Measurements from ENCODE around the gene POLR2M.

POLR2M gene

DNA sequence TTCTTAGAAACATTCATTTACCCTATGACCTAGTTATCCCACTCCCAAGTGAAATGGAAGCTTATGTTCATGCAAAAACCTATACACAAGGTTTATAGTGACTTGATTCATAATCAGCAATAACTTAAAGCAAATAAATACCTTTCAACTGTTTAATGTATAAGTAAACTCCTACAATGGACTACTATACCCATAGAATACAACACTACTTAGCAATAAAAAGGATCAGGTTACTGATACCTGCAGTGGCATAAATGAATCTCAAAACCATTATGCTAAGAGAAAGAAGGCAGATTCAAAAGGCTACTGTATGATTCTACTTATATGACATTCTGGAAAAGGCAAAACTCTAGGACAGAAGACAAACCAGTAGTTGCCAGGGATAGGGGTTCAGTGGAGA, 8.3 kb upstream of the POLR2M start:
- no peak for TF ChIP-seq CTCF (IDR thresholded peaks at IDR 0.05; ENCODE audit: insufficient read depth, low read depth, low read length, missing control alignments)
- H3K4me3 ChIP-seq (ENCODE audit: low read depth, low read length), result no peak overlapping the region
- no peak for DNase-seq (ENCODE audit: low read depth)

GRCh38 chr15:57698991-57699390, 7.5 kb upstream of the POLR2M start:
- no peak overlapping the region for H3K4me3 ChIP-seq (ENCODE audit: low read depth, low read length)
- DNase-seq (ENCODE audit: low read depth), result no peak
- TF ChIP-seq CTCF (IDR thresholded peaks at IDR 0.05; ENCODE audit: insufficient read depth, low read depth, low read length, missing control alignments), result no peak

GRCh38 chr15:57703387-57703786, 3.1 kb upstream of the POLR2M start:
- no peak overlapping the region for H3K4me3 ChIP-seq (ENCODE audit: low read depth, low read length)
- TF ChIP-seq CTCF (IDR thresholded peaks at IDR 0.05; ENCODE audit: insufficient read depth, low read depth, low read length, missing control alignments), result no peak
- DNase-seq (ENCODE audit: low read depth), result no peak

DNA sequence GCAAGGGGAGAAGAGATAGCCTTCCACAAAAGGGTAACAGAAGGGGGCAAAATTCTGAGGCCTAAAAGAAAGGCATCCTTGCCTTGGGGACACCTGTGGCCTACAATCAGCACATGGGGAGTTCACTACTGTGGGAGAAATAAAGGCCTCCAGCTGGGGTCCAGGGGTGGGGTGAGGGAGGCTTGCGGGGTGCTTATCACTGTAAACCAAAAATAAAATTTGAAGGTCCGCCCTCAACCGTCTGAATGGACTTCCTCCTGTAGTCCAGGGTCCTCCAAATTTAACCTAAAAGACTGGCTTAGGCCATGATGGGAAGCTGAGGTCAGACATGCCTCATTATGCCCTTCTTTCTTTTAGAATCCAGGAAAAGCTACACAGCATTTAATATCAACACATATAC, 2.1 kb upstream of the POLR2M start:
- TF ChIP-seq CTCF (IDR thresholded peaks at IDR 0.05; ENCODE audit: insufficient read depth, low read depth, low read length, missing control alignments), result no peak
- H3K4me3 ChIP-seq (ENCODE audit: low read depth, low read length), result no peak overlapping the region
- DNase-seq (ENCODE audit: low read depth), result no peak

DNA sequence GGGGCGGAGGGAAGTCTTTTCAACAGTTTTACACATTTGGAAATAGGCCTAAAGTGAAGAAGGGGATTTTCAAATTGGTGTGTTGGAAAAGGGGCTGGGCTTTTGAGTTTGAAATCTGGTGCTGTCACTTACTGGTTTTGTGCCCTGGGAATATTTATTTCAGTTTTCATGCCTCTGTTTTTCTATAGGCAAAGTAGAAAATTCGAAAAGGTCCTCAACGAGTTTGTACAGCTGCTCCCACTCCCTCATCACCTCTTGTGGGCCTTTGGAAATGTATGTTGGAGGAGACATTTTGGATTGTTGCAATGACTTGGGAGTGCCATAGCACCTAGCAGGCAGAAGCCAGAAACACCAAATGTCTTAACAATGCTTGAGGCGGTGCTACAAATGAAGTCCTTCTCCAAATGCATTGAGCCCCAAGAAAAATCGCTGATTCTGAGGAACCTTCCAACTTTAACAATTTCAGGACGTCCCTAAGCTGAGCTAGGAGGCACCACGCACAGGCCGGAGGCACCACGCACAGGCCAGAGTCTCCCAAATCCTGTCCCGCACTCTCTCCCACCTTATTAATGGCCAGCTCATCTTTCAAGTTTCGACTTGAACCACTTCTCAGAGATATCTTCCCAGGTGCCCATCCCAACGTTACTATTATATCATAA, 639 bp upstream of the POLR2M start:
- TF ChIP-seq CTCF (IDR thresholded peaks at IDR 0.05; ENCODE audit: insufficient read depth, low read depth, low read length, missing control alignments), result no peak
- H3K4me3 ChIP-seq (ENCODE audit: low read depth, low read length), result peak overlapping the region; percentile 100
- no peak for DNase-seq (ENCODE audit: low read depth)

- TF ChIP-seq CTCF (IDR thresholded peaks at IDR 0.05; ENCODE audit: insufficient read depth, low read depth, low read length, missing control alignments), result no peak
- DNase-seq (ENCODE audit: low read depth), result no peak
- peak overlapping the region; percentile 100 for H3K4me3 ChIP-seq (ENCODE audit: low read depth, low read length)
Measured at GRCh38 chr15:57708047-57708446, 1.5 kb downstream of the POLR2M start.

DNA sequence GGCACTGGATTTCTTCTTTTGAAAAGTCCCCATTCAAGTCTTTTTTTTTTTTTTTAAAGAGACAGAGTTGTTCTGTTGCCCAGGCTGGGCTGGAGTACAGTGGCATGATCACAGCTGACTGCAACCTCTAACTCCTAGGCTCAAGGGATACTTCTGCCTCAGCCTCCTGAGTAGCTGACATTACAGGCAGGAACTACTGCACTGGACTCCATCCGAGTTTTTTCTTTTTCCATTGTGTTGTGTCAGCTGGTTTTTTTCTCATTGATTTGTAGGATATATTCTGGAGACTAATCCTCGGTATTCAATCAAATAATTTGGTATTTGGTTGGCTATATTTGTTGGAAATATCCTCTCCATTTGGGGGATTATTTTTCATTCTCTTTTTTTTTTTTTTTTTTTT, 11.8 kb downstream of the POLR2M start:
- TF ChIP-seq CTCF (IDR thresholded peaks at IDR 0.05; ENCODE audit: insufficient read depth, low read depth, low read length, missing control alignments), result no peak
- H3K4me3 ChIP-seq (ENCODE audit: low read depth, low read length), result no peak overlapping the region
- DNase-seq (ENCODE audit: low read depth), result no peak

Measured in GM12865 (cell line).